SK-N-SH treated with all-trans-retinoic acid at 6 μM for 48 hours (cell line): ENCODE results near the gene PLA2G4A.

Experiments used
- BACH2 ChIP-seq: fragments of 250-450 bp; sonication (Bioruptor Pico); IDR thresholded peaks from 2 replicates; pipeline ENCODE4 v1.9.0; 2021; ENCODE audit warnings: mild to moderate bottlenecking, borderline replicate concordance
- CREB5 ChIP-seq: fragments of 250-450 bp; sonication (Bioruptor Pico); IDR thresholded peaks from 2 replicates; pipeline ENCODE4 v1.5.1; 2020; ENCODE audit warnings: low read depth, mild to moderate bottlenecking, moderate library complexity
- CSDC2 ChIP-seq: fragments of 250-450 bp; sonication (Bioruptor Pico); IDR thresholded peaks from 2 replicates; pipeline ENCODE4 v1.5.0; 2020; ENCODE audit warnings: mild to moderate bottlenecking, moderate library complexity
- CSRNP3 ChIP-seq: fragments of 250-450 bp; sonication (Bioruptor Pico); IDR thresholded peaks from 2 replicates; pipeline ENCODE4 v1.5.1; 2021; ENCODE audit warnings: mild to moderate bottlenecking, moderate library complexity
- ISL1 ChIP-seq: fragments of 250-450 bp; sonication (Bioruptor Pico); IDR thresholded peaks from 2 replicates; pipeline ENCODE4 v2.1.2; 2022; ENCODE audit warnings: mild to moderate bottlenecking, moderate library complexity
- PATZ1 ChIP-seq: fragments of 250-450 bp; sonication (Bioruptor Pico); IDR thresholded peaks from 2 replicates; pipeline ENCODE4 v1.8.0; 2020; ENCODE audit warnings: mild to moderate bottlenecking, moderate library complexity, borderline replicate concordance
- PPARA ChIP-seq: fragments of 250-450 bp; sonication (Bioruptor Pico); IDR thresholded peaks from 2 replicates; pipeline ENCODE4 v1.5.0; 2020; ENCODE audit warnings: mild to moderate bottlenecking, borderline replicate concordance
- ZFP3 ChIP-seq: fragments of 250-450 bp; sonication (Bioruptor Pico); IDR thresholded peaks from 2 replicates; pipeline ENCODE4 v1.5.0; 2020; ENCODE audit warnings: mild to moderate bottlenecking, moderate library complexity
- ZFP30 ChIP-seq: fragments of 450-650 bp; formaldehyde crosslinking; IDR thresholded peaks from 2 replicates; pipeline ENCODE4 v1.5.0; 2022; ENCODE audit warnings: mild to moderate bottlenecking, moderate library complexity
- ZNF565 ChIP-seq: fragments of 450-650 bp; formaldehyde crosslinking; conservative IDR thresholded peaks from 2 replicates; pipeline ENCODE4 v1.5.0; 2020; ENCODE audit warnings: low read depth, mild to moderate bottlenecking, moderate library complexity

- TF ChIP-seq BACH2 (CRISPR knock-in tag) (no peak), ZFP30 (CRISPR knock-in tag) (no peak), CSDC2 (CRISPR knock-in tag) (no peak), ZFP3 (CRISPR knock-in tag) (no peak), CREB5 (no peak), ZNF565 (CRISPR knock-in tag) (no peak), PPARA (no peak), PATZ1 (CRISPR knock-in tag) (no peak), CSRNP3 (no peak), ISL1 (CRISPR knock-in tag) (no peak)
Measured at GRCh38 chr1:186780076-186780475, 48.7 kb upstream of the PLA2G4A start.
